IPS-NIHi7 (cell line): Measurements from ENCODE around the gene GRIP2.

Experiments used
- DNase-seq: peaks from one replicate; pipeline ENCODE4 v3.0.0; 2012; ENCODE audit warnings: mixed read lengths; ENCODE audit errors: extremely low spot score

GRIP2 gene

GRCh38 chr3:14453876-14454638, 86.1 kb downstream of the GRIP2 start:
- DNase-seq, result no peak

- no peak for DNase-seq
Observed at GRCh38 chr3:14452740-14453710, 87.1 kb downstream of the GRIP2 start.

- no peak for DNase-seq
Observed at GRCh38 chr3:14451844-14452739, 88.0 kb downstream of the GRIP2 start.

GRCh38 chr3:14450922-14451606, 89.1 kb downstream of the GRIP2 start:
- DNase-seq, result no peak

- no peak for DNase-seq
Observed at GRCh38 chr3:14450506-14450905, 89.6 kb downstream of the GRIP2 start.

GRCh38 chr3:14448756-14449727, 91.1 kb downstream of the GRIP2 start:
- DNase-seq, result no peak

GRCh38 chr3:14448063-14448462, 92.1 kb downstream of the GRIP2 start:
- DNase-seq, result no peak

GRCh38 chr3:14446988-14447570, 93.1 kb downstream of the GRIP2 start:
- DNase-seq, result no peak

- DNase-seq, result no peak
Observed at GRCh38 chr3:14445773-14446172, 94.4 kb downstream of the GRIP2 start.

GRCh38 chr3:14444380-14444779, 95.8 kb downstream of the GRIP2 start:
- no peak for DNase-seq

GRCh38 chr3:14441920-14442300, 98.2 kb downstream of the GRIP2 start:
- DNase-seq, result no peak

- no peak for DNase-seq
Observed at GRCh38 chr3:14441240-14441919, 98.8 kb downstream of the GRIP2 start.

- peak; percentile 69 for DNase-seq
Observed at GRCh38 chr3:14440531-14441239, 99.5 kb downstream of the GRIP2 start.

- no peak for DNase-seq
Observed at GRCh38 chr3:14440168-14440518, 100.0 kb downstream of the GRIP2 start.

- no peak for DNase-seq
Observed at GRCh38 chr3:14439501-14440167, 100.5 kb downstream of the GRIP2 start.
